Osteoblast (primary cell): ENCODE data around the gene NAPA. TPM values are rescaled to one million over a fixed set of nuclear protein-coding genes. Genes with fewer than 3 reads are reported as not detected.

Experiments used
- DNase-seq: peaks from one replicate; pipeline ENCODE4 v3.0.0; 2011; ENCODE audit warnings: low spot score, mixed read lengths; ENCODE audit not compliant: insufficient read length; ENCODE audit errors: missing footprints
- H2AFZ ChIP-seq: 2 replicates; pipeline ENCODE4 v1.6.0; 2011; ENCODE audit warnings: mild to moderate bottlenecking, low read length
- H3K27ac ChIP-seq: 2 replicates; pipeline ENCODE4 v1.5.1; 2011; ENCODE audit warnings: mild to moderate bottlenecking, low read depth, low read length, moderate library complexity
- H3K27me3 ChIP-seq: 2 replicates; pipeline ENCODE4 v1.6.0; 2012; ENCODE audit warnings: mild to moderate bottlenecking, control low read depth, inconsistent platforms, low read length, moderate library complexity; ENCODE audit not compliant: insufficient read depth
- H3K36me3 ChIP-seq: 2 replicates; pipeline ENCODE4 v1.5.1; 2011; ENCODE audit warnings: mild to moderate bottlenecking, low read length, control low read depth, moderate library complexity; ENCODE audit not compliant: insufficient read depth
- H3K4me1 ChIP-seq: 2 replicates; pipeline ENCODE4 v1.5.1; 2011; ENCODE audit warnings: mild to moderate bottlenecking, low read length, control low read depth, moderate library complexity; ENCODE audit not compliant: insufficient read depth
- H3K4me2 ChIP-seq: 2 replicates; pipeline ENCODE4 v1.6.0; 2011; ENCODE audit warnings: mild to moderate bottlenecking, low read length; ENCODE audit not compliant: insufficient read depth
- H3K4me3 ChIP-seq: fragments of 200-600 bp; sonication (generic); 3 replicates; pipeline ENCODE4 v1.5.1; 2012; ENCODE audit warnings: mild to moderate bottlenecking, low read length, inconsistent platforms; ENCODE audit not compliant: insufficient read depth
- H3K79me2 ChIP-seq: 2 replicates; pipeline ENCODE4 v1.6.0; 2012; ENCODE audit warnings: mild to moderate bottlenecking, low read length, control low read depth, inconsistent platforms; ENCODE audit not compliant: insufficient read depth
- H3K9me3 ChIP-seq: 2 replicates; pipeline ENCODE4 v1.5.1; 2011; ENCODE audit warnings: low read depth, low read length, control low read depth
- H4K20me1 ChIP-seq: 2 replicates; pipeline ENCODE4 v1.6.0; 2012; ENCODE audit warnings: mild to moderate bottlenecking, low read length, control low read depth; ENCODE audit not compliant: insufficient read depth
- total RNA-seq: library from RNA; depleted of rRNA; stranded (reverse); fragments of >200 nt; gene quantifications from 2 replicates; pipeline ENCODE4 v1.2.3, GENCODE V29; 2012
- TF ChIP-seq, protein P1 (sequence below): IDR thresholded peaks from 2 replicates; pipeline ENCODE4 v1.5.1; 2011; ENCODE audit warnings: mild to moderate bottlenecking, low read depth, low read length, moderate library complexity; ENCODE audit errors: extremely low read depth

Gene NAPA
- total RNA-seq, 1 donor = 95.9 TPM

GRCh38 chr19:47469719-47470118, 45.1 kb downstream of the NAPA start:
- H3K27ac ChIP-seq = no peak overlapping the region
- H3K79me2 ChIP-seq = no peaks in the 10 kb centered on the region
- TF ChIP-seq, protein P1, sequence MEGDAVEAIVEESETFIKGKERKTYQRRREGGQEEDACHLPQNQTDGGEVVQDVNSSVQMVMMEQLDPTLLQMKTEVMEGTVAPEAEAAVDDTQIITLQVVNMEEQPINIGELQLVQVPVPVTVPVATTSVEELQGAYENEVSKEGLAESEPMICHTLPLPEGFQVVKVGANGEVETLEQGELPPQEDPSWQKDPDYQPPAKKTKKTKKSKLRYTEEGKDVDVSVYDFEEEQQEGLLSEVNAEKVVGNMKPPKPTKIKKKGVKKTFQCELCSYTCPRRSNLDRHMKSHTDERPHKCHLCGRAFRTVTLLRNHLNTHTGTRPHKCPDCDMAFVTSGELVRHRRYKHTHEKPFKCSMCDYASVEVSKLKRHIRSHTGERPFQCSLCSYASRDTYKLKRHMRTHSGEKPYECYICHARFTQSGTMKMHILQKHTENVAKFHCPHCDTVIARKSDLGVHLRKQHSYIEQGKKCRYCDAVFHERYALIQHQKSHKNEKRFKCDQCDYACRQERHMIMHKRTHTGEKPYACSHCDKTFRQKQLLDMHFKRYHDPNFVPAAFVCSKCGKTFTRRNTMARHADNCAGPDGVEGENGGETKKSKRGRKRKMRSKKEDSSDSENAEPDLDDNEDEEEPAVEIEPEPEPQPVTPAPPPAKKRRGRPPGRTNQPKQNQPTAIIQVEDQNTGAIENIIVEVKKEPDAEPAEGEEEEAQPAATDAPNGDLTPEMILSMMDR = no peak
- no peaks in the 10 kb centered on the region for H3K9me3 ChIP-seq
- H3K27me3 ChIP-seq = peaks cover 52% of the 10 kb centered on the region
- peaks cover 4% of the 10 kb centered on the region for H3K4me1 ChIP-seq
- H3K4me3 ChIP-seq = no peak overlapping the region
- peaks cover 4% of the 10 kb centered on the region for H4K20me1 ChIP-seq
- no peak overlapping the region for H3K4me2 ChIP-seq
- no peaks in the 10 kb centered on the region for H3K36me3 ChIP-seq
- H2AFZ ChIP-seq = no peak overlapping the region
- no peak for DNase-seq

GRCh38 chr19:47469363-47469700, 45.5 kb downstream of the NAPA start:
- no peak overlapping the region for H2AFZ ChIP-seq
- H3K4me1 ChIP-seq = peaks cover 4% of the 10 kb centered on the region
- H3K27me3 ChIP-seq = peaks cover 55% of the 10 kb centered on the region
- DNase-seq = no peak
- H3K9me3 ChIP-seq = no peaks in the 10 kb centered on the region
- no peak overlapping the region for H3K4me3 ChIP-seq
- TF ChIP-seq, protein P1 = no peak
- peaks cover 4% of the 10 kb centered on the region for H4K20me1 ChIP-seq
- H3K27ac ChIP-seq = no peak overlapping the region
- no peak overlapping the region for H3K4me2 ChIP-seq
- no peaks in the 10 kb centered on the region for H3K36me3 ChIP-seq
- H3K79me2 ChIP-seq = no peaks in the 10 kb centered on the region

DNA sequence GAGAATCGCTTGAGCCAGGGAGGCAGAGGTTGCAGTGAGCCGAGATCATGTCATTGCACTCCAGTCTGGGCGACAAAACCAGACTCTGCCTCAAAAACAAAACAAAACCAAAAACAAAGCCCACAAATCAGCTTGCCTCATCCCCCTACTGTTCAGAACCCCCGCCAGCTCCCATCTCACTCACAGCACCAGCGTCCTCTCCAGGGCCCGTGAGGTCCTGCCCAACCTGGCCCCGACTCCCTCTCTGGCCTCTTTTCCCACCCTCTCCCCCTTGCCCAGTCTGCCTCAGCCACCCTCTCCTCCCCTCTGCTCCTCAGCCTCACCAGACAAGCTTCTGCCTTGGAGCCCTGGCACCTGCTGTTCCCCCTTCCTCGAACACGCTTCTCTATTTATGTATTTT, 46.9 kb downstream of the NAPA start:
- Histone ChIP-seq H3K36me3 (no peaks in the 10 kb centered on the region), H3K4me1 (peaks cover 4% of the 10 kb centered on the region), H3K27ac (no peak overlapping the region), H3K27me3 (peaks cover 59% of the 10 kb centered on the region), H4K20me1 (peaks cover 4% of the 10 kb centered on the region), H3K79me2 (no peaks in the 10 kb centered on the region), H3K4me2 (no peak overlapping the region), H3K9me3 (no peaks in the 10 kb centered on the region), H3K4me3 (no peak overlapping the region), H2AFZ (no peak overlapping the region)
- TF ChIP-seq, protein P1 = no peak
- no peak for DNase-seq

DNA sequence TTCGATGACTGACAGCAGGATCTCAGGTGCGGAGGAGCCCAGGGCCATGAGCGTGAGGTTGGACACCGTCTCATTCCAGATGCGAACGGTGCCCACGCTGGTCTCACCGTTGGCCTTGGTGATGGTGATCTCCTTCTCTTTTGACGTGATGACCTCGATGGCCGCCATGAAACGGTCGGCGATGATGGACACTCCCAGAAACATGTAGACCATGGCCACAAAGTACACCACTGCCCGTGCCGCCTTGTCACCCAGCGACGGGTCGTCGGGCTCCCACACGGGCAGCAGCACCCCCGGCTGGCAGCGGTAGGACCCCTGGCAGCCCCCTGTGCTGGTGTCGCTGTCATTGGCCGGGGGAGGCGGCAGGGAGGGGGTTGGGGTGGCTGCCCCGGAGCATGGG, 48.9 kb downstream of the NAPA start:
- Histone ChIP-seq H4K20me1 (peaks cover 4% of the 10 kb centered on the region), H3K36me3 (no peaks in the 10 kb centered on the region), H3K79me2 (no peaks in the 10 kb centered on the region), H2AFZ (no peak overlapping the region), H3K4me3 (no peak overlapping the region), H3K27ac (no peak overlapping the region), H3K4me2 (no peak overlapping the region), H3K9me3 (no peaks in the 10 kb centered on the region), H3K27me3 (peaks cover 54% of the 10 kb centered on the region), H3K4me1 (no peaks in the 10 kb centered on the region)
- DNase-seq = no peak
- TF ChIP-seq, protein P1 = no peak
